Gastrocnemius medialis (tissue), 4 donors: Measurements from ENCODE around the gene SUSD1. TPM values are rescaled to one million over a fixed set of nuclear protein-coding genes. Genes with fewer than 3 reads are reported as not detected.

ENCODE experiments used
- ATAC-seq, 2 donors: fragments of 150-250 bp; one replicate each; pipeline ENCODE4 v1.9.1; 2016
- DNase-seq, 2 donors: peaks; one replicate each; pipeline ENCODE4 v3.0.0-alpha.2; 2019
- H3K27ac ChIP-seq, 4 donors: fragments of 200-600 bp; sonication (generic); 1 replicate in 1 of 4; 2 replicates in 3 of 4; pipeline ENCODE4 v1.5.1; 2016 to 2018; ENCODE audit warnings: mild to moderate bottlenecking in 2 of 4, moderate library complexity in 1 of 4
- H3K27me3 ChIP-seq, 3 donors: fragments of 200-600 bp; sonication (generic) in 2 of 3; 1 replicate in 1 of 3; 2 replicates in 2 of 3; pipeline versions ENCODE4 v1.5.1 to v1.6.0; 2016 to 2019; ENCODE audit warnings: mild to moderate bottlenecking in 1 of 3, moderate library complexity in 1 of 3
- H3K36me3 ChIP-seq, 2 donors: fragments of 200-600 bp; sonication (generic) in 1 of 2; one replicate each; pipeline ENCODE4 v1.5.1; 2017 to 2018
- H3K4me1 ChIP-seq, 2 donors: fragments of 200-600 bp; sonication (generic) in 1 of 2; one replicate each; pipeline ENCODE4 v1.5.1; 2016 to 2017; ENCODE audit warnings: mild to moderate bottlenecking in 2 of 2
- H3K4me3 ChIP-seq, 4 donors: fragments of 200-600 bp; sonication (generic) in 3 of 4; 1 replicate in 1 of 4; 2 replicates in 3 of 4; pipeline ENCODE4 v1.5.1; 2016 to 2019; ENCODE audit warnings: mild to moderate bottlenecking in 2 of 4
- H3K9me3 ChIP-seq, 3 donors: fragments of 200-600 bp; sonication (generic) in 2 of 3; 1 replicate in 1 of 3; 2 replicates in 2 of 3; pipeline ENCODE4 v1.5.1; 2016 to 2019
- CTCF ChIP-seq, 5 experiments: fragments of 450-650 bp in 3 of 5; fragments of 200-600 bp in 2 of 5; sonication (generic) in 2 of 5; IDR thresholded peaks in 4 of 5; conservative IDR thresholded peaks in 1 of 5; 1 replicate in 4 of 5; 2 replicates in 1 of 5; pipeline ENCODE4 v1.5.1; 2016 to 2019; ENCODE audit warnings: antibody characterized with exemption in 5 of 5, mild to moderate bottlenecking in 3 of 5, moderate library complexity in 3 of 5
- POLR2A ChIP-seq, 2 donors: fragments of 450-650 bp; IDR thresholded peaks; one replicate each; pipeline ENCODE4 v1.6.1; 2017; ENCODE audit warnings: antibody characterized with exemption in 2 of 2, mild to moderate bottlenecking in 2 of 2, moderate library complexity in 2 of 2
- in situ Hi-C, 4 donors: fragments of 200-750 bp; cut with MboI; loops; one replicate each; pipeline versions ENCODE4 v1.15.0 to v1.8.0; 2017; ENCODE audit warnings: low sequenced_read_pairs in 4 of 4
- intact Hi-C: fragments of 100-400 bp; cut with DNase I; formaldehyde crosslinking; loops from one replicate; pipeline ENCODE4 v1.15.1; 2023; ENCODE audit warnings: low total_unique reads
- total RNA-seq, 4 donors: library from RNA; depleted of rRNA; stranded (reverse); fragments of >200 nt; gene quantifications; one replicate each; pipeline versions ENCODE4 v1.1.0 to v1.2.3, GENCODE V29; 2016

The SUSD1 gene
- total RNA-seq, 4 donors from 2014 or later = 0.82 to 8.0 (median 2.2) TPM

GRCh38 chr9:112072721-112073638 is 102.1 kb downstream of the SUSD1 start:
- intact Hi-C loops (loop anchor here (5.0 kb wide), 1 partner anchor 61 kb away; no protein-coding TSS in a partner anchor), in situ Hi-C loops (loop anchor here in 3 of 4 donors (10.0 kb wide), 3 partner anchors 168 to 248 kb away; partner anchors contain the start of gene UGCG (in 2 of the 3))
- peak overlapping the region in 3 of 4 donors; percentile 64 to 68 (median 64) for H3K27ac ChIP-seq
- DNase-seq (no peak), ATAC-seq (no peak)
- H3K4me1 ChIP-seq = peaks cover 8 to 11% of the 10 kb centered on the region in 2 donors
- no peak overlapping the region for H3K4me3 ChIP-seq
- TF ChIP-seq POLR2A (IDR thresholded peaks at IDR 0.05) (no peak), CTCF (IDR thresholded peaks at IDR 0.05 in 4 of 5, conservative IDR thresholded peaks at IDR 0.05 in 1 of 5) (no peak)
- H3K36me3 ChIP-seq = no peaks in the 10 kb centered on the region
- H3K9me3 ChIP-seq = no peaks in the 10 kb centered on the region
- H3K27me3 ChIP-seq = no peaks in the 10 kb centered on the region

DNA sequence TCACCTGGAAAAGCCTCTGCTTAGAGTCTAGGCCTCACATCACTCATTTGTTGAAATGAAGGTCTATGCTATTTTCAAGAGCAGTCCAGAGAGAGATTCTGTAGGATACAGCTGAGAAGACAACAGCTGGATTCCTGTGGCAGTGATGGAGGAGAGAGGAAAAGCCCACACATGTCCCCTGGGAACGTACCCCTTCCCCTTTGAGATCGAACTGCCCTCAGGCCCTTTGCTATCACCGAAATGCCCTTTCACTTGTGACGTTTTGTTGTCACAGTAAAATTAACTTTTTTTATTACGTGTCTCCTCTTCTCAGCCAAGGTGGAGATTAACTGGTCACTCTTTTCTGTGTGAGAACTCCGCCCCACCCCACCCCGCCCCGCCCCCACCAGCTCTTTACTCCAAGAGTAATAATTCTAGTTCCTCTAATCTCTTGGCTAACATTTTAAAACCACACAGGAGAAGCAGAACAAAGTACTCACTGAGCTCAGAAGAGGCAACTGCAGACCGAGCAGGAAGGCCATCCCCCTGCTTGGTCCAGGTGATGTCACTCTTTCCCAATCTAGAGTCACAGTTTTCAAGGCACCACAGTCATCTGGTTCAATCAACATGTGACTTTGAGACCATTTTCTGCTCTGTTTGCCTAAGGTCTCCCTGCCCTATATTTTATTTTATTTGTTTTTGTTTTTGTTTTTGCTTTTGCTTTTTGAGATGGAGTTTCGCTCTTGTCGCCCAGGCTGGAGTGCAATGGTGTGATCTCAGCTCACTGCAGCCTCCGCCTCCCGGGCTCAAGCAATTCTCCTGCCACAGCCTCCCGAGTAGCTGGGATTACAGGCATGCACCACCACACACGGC is 105.6 kb downstream of the SUSD1 start:
- in situ Hi-C loops (loop anchor here in 3 of 4 donors (10.0 kb wide), 3 partner anchors 165 to 245 kb away; partner anchors contain the start of gene UGCG (in 2 of the 3)), intact Hi-C loops (loop anchor here (5.0 kb wide), 2 partner anchors 57 to 112 kb away; no protein-coding TSS in a partner anchor)
- Histone ChIP-seq H3K36me3 (no peaks in the 10 kb centered on the region), H3K27me3 (no peaks in the 10 kb centered on the region), H3K4me1 (peaks cover 0 to 10% of the 10 kb centered on the region in 2 donors), H3K27ac (no peak overlapping the region), H3K9me3 (no peaks in the 10 kb centered on the region), H3K4me3 (no peak overlapping the region)
- no peak for DNase-seq
- no peak for TF ChIP-seq POLR2A (IDR thresholded peaks at IDR 0.05)
- no peak for TF ChIP-seq CTCF (IDR thresholded peaks at IDR 0.05 in 4 of 5, conservative IDR thresholded peaks at IDR 0.05 in 1 of 5)
- no peak for ATAC-seq

GRCh38 chr9:112065806-112066606 is 109.1 kb downstream of the SUSD1 start:
- peak; percentile 27 to 73 for ATAC-seq
- intact Hi-C loops = loop anchor here (5.0 kb wide), 1 partner anchor 109 kb away; no protein-coding TSS in a partner anchor

More at GRCh38 chr9:112065806-112066606, 109.1 kb downstream of the SUSD1 start:
- H3K36me3 ChIP-seq = no peaks in the 10 kb centered on the region
- no peaks in the 10 kb centered on the region for H3K27me3 ChIP-seq
- H3K4me1 ChIP-seq = peaks cover 3 to 6% of the 10 kb centered on the region in 2 donors
- in situ Hi-C loops = no loop called here
- H3K27ac ChIP-seq = peak overlapping the region; percentile 33 to 54 (median 52)
- DNase-seq = peak in 1 of 2 donors; percentile 59
- no peak overlapping the region for H3K4me3 ChIP-seq
- TF ChIP-seq POLR2A (IDR thresholded peaks at IDR 0.05) = no peak
- TF ChIP-seq CTCF (IDR thresholded peaks at IDR 0.05 in 4 of 5, conservative IDR thresholded peaks at IDR 0.05 in 1 of 5) = no peak
- no peaks in the 10 kb centered on the region for H3K9me3 ChIP-seq
